Measurements from ENCODE around the gene CKS2.

DNA sequence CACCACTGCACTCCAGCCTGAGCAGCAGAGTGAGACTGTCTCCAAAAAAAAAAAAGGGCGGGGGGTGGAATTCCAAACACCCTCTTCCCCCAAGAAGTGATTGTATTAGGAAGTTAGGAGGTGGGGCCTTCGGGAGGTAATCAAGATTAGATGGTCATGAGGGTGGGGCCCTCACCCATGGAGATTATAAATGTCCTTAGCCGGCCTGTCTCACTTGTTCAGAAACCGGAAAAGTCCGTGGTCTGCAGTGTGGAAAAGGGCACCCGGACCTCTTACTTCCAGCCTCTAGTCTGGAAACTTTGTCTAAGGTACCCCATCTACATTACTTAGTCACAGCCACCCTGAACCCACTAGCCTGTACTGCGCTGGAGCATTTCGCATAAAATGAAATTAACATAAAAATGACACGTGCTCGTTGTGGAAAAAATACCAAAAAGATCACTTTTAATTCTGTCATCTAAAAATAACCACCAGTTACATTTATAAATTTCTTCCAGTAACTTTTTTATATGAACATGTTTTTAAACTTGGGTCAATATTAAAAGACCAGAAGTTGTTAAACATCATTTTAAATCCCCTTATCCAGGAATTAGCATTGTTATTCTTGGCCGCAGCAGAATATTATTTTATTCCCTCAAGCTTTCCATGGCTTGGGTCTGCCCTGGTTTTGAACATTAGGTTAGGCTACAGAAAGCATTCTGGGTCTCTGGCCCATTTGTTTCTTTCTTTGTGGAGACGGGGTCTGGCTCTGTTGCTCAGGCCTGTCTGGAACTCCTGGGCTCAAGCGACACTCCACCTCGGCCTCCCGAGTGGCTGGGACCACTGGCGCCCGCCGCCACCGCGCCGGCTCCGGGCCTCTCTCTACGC lies 1.2 kb upstream of the CKS2 start:
- TF ChIP-seq, protein P1, sequence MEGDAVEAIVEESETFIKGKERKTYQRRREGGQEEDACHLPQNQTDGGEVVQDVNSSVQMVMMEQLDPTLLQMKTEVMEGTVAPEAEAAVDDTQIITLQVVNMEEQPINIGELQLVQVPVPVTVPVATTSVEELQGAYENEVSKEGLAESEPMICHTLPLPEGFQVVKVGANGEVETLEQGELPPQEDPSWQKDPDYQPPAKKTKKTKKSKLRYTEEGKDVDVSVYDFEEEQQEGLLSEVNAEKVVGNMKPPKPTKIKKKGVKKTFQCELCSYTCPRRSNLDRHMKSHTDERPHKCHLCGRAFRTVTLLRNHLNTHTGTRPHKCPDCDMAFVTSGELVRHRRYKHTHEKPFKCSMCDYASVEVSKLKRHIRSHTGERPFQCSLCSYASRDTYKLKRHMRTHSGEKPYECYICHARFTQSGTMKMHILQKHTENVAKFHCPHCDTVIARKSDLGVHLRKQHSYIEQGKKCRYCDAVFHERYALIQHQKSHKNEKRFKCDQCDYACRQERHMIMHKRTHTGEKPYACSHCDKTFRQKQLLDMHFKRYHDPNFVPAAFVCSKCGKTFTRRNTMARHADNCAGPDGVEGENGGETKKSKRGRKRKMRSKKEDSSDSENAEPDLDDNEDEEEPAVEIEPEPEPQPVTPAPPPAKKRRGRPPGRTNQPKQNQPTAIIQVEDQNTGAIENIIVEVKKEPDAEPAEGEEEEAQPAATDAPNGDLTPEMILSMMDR (conservative IDR thresholded peaks at IDR 0.05) = no peak
- no peak for TF ChIP-seq EZH2 (IDR thresholded peaks at IDR 0.05; ENCODE audit: low read depth)
